Measurements from ENCODE around the gene SDF4.

- TF ChIP-seq CTCF (IDR thresholded peaks at IDR 0.05; ENCODE audit: insufficient read depth, low read depth, low read length) (no peak), EZH2 (IDR thresholded peaks at IDR 0.05; ENCODE audit: insufficient read depth, low read length) (no peak)
Measured at GRCh38 chr1:1273209-1273511, 41.4 kb upstream of the SDF4 start.

All from astrocyte (in vitro differentiated cells and primary cell).